Activated naive CD8-positive, alpha-beta T cell treated with anti-CD3 and anti-CD28 coated beads, Interleukin-2, amount 10 ng/mL, durations not matched to agents 7 days and 5 days (primary cell): Measurements from ENCODE around the gene L2HGDH. TPM values are rescaled to one million over a fixed set of nuclear protein-coding genes. Genes with fewer than 3 reads are reported as not detected.
"Not testable (repeated sequence)": the region's sequence is repeated elsewhere in the genome, so short reads cannot be mapped to it uniquely, and the experiment has no call there.

Source experiments
- ATAC-seq: fragments of 150-1000 bp; cut with Tn5 transposase; one replicate; pipeline ENCODE4 v1.10.0; 2021; ENCODE audit warnings: low read depth, moderate library complexity
- POLR2A ChIA-PET: fragments of 350-600 bp; sonication (Branson Sonifier 250); formaldehyde crosslinking; loops from one replicate; lab custom pipeline; 2021; ENCODE audit warnings: antibody characterized with exemption; lab: Charles Lee
- DNase-seq: peaks from one replicate; pipeline ENCODE4 v3.0.0; 2021
- H3K27ac Mint-ChIP-seq: one replicate; pipeline ENCODE4 v1.8.0; 2022; ENCODE audit warnings: mild to moderate bottlenecking, mixed read lengths
- H3K27me3 Mint-ChIP-seq: one replicate; pipeline ENCODE4 v1.8.0; 2022; ENCODE audit warnings: mild to moderate bottlenecking, moderate library complexity, mixed read lengths
- H3K36me3 Mint-ChIP-seq: one replicate; pipeline ENCODE4 v1.8.0; 2021; ENCODE audit warnings: mild to moderate bottlenecking, mixed read lengths
- H3K4me1 Mint-ChIP-seq: one replicate; pipeline ENCODE4 v1.8.0; 2021; ENCODE audit warnings: mixed read lengths
- H3K4me3 Mint-ChIP-seq: one replicate; pipeline ENCODE4 v1.8.0; 2022; ENCODE audit warnings: mild to moderate bottlenecking, moderate library complexity, mixed read lengths
- H3K9me3 Mint-ChIP-seq: one replicate; pipeline ENCODE4 v1.8.0; 2021; ENCODE audit warnings: mixed read lengths
- total RNA-seq, 2 experiments: library from RNA; stranded (reverse); gene quantifications; one replicate each; pipeline ENCODE4 v1.2.3, GENCODE V29; 2021

Gene L2HGDH
- 10 to 100 TPM; 11.5 to 12.1 TPM for total RNA-seq

DNA sequence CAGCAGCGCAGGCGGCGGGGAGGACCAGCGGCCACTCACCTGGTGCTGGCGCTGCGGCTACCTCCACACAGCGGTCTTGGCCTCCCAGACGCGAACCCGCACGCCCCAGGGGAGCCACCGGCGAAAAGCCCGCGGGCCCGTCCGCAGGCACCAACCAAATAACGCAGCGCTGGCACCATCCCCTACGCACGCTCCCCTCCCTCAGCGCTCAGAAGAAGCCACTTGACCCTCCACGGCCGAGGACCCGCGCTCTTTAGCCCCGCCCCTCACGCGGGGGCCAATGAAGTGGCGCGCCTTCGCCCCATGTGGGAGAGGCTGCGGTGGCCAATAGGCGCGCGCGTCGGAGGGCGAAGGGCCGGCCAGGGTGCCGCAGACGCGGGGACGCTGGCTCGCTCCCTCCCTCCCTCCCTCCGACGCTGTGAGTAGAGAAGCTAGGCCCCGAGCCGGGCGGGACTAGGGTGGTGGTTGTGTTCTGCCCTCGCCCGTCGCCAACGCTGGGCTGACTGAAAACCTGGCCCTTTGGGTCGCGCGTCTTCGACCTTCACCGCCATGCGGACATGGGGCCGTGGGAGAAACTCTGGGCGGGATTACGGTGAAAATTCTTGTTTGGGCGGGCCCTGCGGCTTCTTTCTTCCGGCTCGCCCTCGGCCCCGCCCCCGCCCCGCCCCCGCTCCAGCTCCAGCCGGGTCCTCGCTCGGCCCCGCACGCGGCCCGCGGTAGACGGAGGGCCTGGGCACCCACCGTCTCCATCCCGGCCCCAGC is at the start of gene L2HGDH, which contains the start of gene DMAC2L:
Gene L2HGDH (minus strand): TSS at position 258 of the 762 bp plus-strand sequence. CDS start 79 bp downstream, at position 179.
Gene DMAC2L (plus strand): TSS at position 353 of the 762 bp plus-strand sequence. CDS start 9,164 bp downstream, outside the sequence.
- peak; percentile 90 for ATAC-seq
- Mint-ChIP-seq H3K4me3 (peak within 1 kb of the TSS; percentile 92), H3K9me3 (peaks cover 2% of the 10 kb centered on the region), H3K27me3 (no peaks in the 10 kb centered on the region), H3K27ac (peak within 1 kb of the TSS; percentile 95), H3K36me3 (peaks cover 27% of the 10 kb centered on the region), H3K4me1 (peaks cover 26% of the 10 kb centered on the region)
- POLR2A ChIA-PET: interaction anchor here (0.6 to 2.3 kb wide), 8 partner anchors 9 to 619 kb away, joined by 3 to 13 read pairs (median 4); partner anchors contain the start of genes ATL1, KLHDC1, KLHDC2 and SOS2
- DNase-seq: peak; percentile 94

DNA sequence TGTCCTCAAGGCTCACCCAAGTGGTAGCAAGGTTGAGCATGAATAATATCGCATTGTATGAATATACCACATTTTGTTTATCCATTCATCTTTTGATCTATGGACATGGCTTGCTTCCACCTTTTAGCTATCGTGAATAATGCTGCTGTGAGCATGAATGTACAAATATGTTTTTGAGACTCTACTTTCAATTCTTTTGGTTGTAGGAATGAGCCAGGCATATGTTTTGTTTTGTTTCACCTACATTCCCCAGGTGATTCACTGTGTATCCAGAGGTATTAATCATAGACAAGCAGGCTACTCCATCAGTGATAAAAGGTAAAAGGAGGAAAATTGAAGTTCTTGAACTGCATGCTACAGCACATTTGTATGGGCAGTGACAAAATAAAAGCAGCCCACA is 48.8 kb upstream of the L2HGDH start:
- H3K27me3 Mint-ChIP-seq: no peaks in the 10 kb centered on the region
- POLR2A ChIA-PET: no interaction called here
- no peak overlapping the region for H3K27ac Mint-ChIP-seq
- H3K4me1 Mint-ChIP-seq: peaks cover 23% of the 10 kb centered on the region
- DNase-seq (no peak), ATAC-seq (no peak)
- no peak overlapping the region for H3K4me3 Mint-ChIP-seq
- peaks cover 3% of the 10 kb centered on the region for H3K9me3 Mint-ChIP-seq
- H3K36me3 Mint-ChIP-seq: peaks cover 44% of the 10 kb centered on the region

DNA sequence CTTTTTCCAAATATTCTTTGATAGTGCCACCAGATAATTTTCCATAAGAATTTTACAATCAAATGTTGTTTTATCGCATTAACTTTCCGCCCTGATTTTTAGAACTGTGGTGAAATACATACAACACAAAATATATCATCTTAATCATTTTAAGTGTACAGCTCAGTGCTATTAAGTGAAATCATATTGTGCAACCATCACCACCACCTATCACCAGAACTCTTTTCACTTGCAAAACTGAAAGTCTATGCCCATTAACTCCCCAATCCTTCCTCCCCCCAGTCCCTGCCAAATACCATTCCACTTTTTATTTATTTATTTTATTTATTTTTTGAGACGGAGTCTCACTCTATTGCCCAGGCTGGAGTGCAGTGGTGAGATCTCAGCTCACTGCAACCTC is 48.1 kb upstream of the L2HGDH start:
- Mint-ChIP-seq H3K4me1 (peaks cover 25% of the 10 kb centered on the region), H3K4me3 (no peak overlapping the region), H3K9me3 (peaks cover 3% of the 10 kb centered on the region), H3K36me3 (peaks cover 47% of the 10 kb centered on the region), H3K27ac (no peak overlapping the region), H3K27me3 (no peaks in the 10 kb centered on the region)
- ATAC-seq: no peak
- DNase-seq: no peak
- POLR2A ChIA-PET: no interaction called here

DNA sequence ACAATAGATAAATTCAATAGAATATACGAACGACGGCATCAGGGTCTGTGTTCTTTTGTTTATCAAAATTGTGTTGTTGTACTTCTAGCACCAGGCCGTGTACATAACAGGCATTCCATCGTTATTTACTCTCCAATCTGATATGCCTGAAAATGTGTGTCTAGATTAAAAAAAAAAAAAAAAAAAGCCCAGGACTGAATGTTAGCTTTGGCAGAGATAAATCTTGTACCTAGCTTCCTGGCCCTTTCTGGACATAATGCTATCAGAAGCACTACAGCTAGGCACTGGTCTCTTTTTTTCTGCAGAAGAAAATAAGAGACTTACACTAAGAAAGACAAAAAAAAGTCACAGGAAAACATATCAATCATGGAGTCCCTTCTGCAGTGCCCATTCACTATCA is 47.6 kb upstream of the L2HGDH start:
- peaks cover 3% of the 10 kb centered on the region for H3K9me3 Mint-ChIP-seq
- ATAC-seq (no peak), DNase-seq (no peak)
- peaks cover 47% of the 10 kb centered on the region for H3K36me3 Mint-ChIP-seq
- POLR2A ChIA-PET: no interaction called here
- H3K4me1 Mint-ChIP-seq: peaks cover 23% of the 10 kb centered on the region
- no peaks in the 10 kb centered on the region for H3K27me3 Mint-ChIP-seq
- H3K4me3 Mint-ChIP-seq: no peak overlapping the region
- H3K27ac Mint-ChIP-seq: no peak overlapping the region

DNA sequence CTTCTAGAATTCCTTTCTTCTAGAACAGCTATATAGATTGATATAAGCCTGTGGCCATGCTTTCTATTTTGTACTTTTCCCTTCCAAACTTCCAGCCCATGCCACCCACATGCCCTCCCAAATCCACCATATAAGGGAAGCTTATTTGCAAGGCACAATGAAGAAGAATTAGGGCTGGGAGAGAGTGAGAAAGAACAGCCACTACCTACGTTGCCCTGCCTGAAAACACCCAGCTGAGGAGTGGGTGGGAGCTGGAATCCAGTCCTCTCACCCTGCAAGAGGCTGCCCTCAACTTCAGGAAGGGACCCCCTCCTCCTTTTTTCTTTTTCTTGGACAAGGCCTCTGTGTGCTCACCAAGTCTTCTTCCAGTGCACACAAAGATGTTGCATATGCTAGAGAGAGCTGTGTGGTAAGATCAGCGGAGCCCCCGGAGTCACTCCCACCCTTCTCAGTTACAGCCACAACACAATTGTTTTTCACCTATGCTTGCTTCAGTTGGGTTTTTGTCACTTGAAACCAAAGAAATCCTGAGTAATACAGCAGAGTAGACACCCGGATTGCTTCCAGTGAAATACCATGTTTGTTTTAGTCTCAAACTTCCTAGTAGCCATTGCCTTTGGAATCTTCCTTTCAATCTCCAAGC is 45.8 kb upstream of the L2HGDH start:
- POLR2A ChIA-PET: interaction anchor here (1.2 kb wide), 1 partner anchor 67 kb away, joined by 3 read pairs; no protein-coding TSS in a partner anchor
- no peak for ATAC-seq
- Mint-ChIP-seq H3K4me1 (peaks cover 15% of the 10 kb centered on the region), H3K27ac (peak overlapping the region; percentile 27), H3K27me3 (no peaks in the 10 kb centered on the region), H3K36me3 (peaks cover 48% of the 10 kb centered on the region), H3K4me3 (no peak overlapping the region), H3K9me3 (peaks cover 3% of the 10 kb centered on the region)
- DNase-seq: no peak

DNA sequence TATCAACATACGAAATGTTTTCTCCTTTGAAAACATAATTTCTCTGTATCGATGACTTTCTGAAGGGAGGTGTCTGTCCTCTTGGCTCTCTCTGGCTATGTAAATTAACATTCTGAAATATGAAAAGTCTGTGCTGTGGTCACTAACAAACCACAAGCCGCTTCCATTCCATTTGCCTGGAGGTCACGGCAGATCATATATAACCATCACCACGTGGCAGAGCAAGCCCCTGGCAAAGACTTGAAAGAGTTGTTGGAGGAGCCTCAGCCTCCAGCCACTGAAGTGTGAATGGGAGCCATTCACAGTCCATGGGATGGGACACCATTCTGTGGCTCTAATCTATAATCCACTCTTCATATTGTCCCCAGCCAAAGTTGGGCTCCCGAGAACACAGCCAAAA is 45.1 kb upstream of the L2HGDH start:
- Mint-ChIP-seq H3K36me3 (peaks cover 41% of the 10 kb centered on the region), H3K4me1 (peaks cover 8% of the 10 kb centered on the region), H3K9me3 (no peaks in the 10 kb centered on the region), H3K27me3 (no peaks in the 10 kb centered on the region), H3K4me3 (no peak overlapping the region), H3K27ac (no peak overlapping the region)
- no peak for ATAC-seq
- POLR2A ChIA-PET: interaction anchor here (1.2 kb wide), 1 partner anchor 67 kb away, joined by 3 read pairs; no protein-coding TSS in a partner anchor
- DNase-seq: no peak

DNA sequence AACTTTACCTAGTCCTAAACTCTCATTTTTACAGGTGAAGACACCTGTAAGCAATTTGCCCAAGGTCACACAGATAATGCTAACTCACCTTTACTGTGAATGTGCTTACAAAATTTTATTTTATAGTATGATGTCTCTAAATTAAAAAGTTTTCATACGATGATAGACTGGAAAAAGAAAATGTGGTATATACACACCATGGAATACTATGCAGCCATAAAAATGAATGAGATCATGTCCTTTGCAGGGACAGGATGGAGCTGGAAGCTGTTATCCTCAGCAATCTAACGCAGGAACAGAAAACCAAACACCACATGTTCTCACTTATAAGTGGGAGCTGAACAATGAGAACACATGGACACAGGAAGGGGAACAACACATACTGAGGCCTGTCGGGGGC is 44.3 kb upstream of the L2HGDH start:
- H3K27me3 Mint-ChIP-seq, H3K4me3 Mint-ChIP-seq, H3K9me3 Mint-ChIP-seq, ATAC-seq, POLR2A ChIA-PET, H3K4me1 Mint-ChIP-seq, DNase-seq, H3K27ac Mint-ChIP-seq: not testable (repeated sequence)
- peaks cover 41% of the 10 kb centered on the region for H3K36me3 Mint-ChIP-seq

DNA sequence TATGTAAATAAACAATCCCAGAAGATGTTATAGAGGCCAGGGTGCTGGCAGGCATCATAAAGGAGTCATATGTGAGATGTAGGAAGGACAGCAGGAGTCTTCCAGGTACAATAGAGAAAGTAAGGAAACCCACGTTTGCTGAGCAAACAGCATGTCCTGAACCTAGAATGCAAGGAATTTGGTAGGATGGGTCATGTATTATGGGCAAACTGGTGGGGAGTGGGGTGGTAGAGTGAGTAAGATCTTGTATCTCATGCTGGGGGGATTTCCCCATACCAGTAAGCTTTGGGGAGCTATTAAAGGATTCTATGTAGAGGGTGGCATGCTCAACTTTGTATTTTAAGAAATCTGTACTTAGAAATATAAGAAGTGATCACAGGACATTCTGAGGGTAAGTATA is 43.7 kb upstream of the L2HGDH start:
- Mint-ChIP-seq H3K27me3 (no peaks in the 10 kb centered on the region), H3K9me3 (no peaks in the 10 kb centered on the region), H3K4me1 (peaks cover 6% of the 10 kb centered on the region), H3K36me3 (peaks cover 38% of the 10 kb centered on the region), H3K4me3 (no peak overlapping the region), H3K27ac (no peak overlapping the region)
- ATAC-seq (no peak), DNase-seq (no peak)
- POLR2A ChIA-PET: no interaction called here

DNA sequence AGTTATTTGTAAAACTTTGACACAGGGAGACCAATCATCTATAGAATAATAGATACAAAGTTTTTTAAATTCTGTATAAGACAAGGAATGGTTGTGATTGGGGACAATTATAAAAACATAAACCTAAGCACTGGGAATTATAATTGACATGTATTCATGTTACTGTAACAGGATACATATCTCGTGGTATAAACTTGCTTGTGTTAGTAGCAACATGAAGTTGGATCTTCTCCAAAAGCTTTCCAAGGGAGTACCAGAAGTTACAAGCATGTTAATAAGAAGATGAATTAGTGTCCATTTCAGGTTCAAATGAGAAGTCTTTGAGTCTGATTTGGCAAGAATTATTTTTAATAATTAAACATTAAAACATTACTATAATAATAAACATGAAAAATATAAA is 42.5 kb upstream of the L2HGDH start:
- Mint-ChIP-seq H3K27me3 (no peaks in the 10 kb centered on the region), H3K4me1 (peaks cover 5% of the 10 kb centered on the region), H3K9me3 (no peaks in the 10 kb centered on the region), H3K4me3 (no peak overlapping the region), H3K36me3 (peaks cover 34% of the 10 kb centered on the region), H3K27ac (no peak overlapping the region)
- POLR2A ChIA-PET: no interaction called here
- no peak for DNase-seq
- no peak for ATAC-seq

DNA sequence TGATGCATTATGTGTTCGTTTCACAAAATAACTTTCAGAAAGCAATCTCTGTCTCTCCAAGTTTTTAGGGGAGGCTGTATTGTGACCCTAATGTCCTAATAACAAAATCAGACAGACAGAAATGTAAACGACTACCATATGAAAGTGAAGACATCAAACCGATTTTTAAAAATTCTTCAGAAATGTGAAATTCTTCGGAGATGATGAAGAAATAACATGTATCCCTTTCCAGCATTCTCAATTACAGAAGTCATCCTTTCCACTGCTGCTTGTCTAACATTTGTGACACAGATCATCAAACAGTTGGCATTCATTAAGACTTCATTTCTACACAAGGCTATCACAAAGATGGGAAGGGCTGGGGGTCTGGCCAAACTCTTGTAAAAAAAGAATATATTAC is 41.1 kb upstream of the L2HGDH start:
- Mint-ChIP-seq H3K36me3 (peaks cover 27% of the 10 kb centered on the region), H3K4me1 (peaks cover 3% of the 10 kb centered on the region), H3K27ac (no peak overlapping the region), H3K4me3 (no peak overlapping the region), H3K27me3 (peaks cover 2% of the 10 kb centered on the region), H3K9me3 (no peaks in the 10 kb centered on the region)
- DNase-seq (no peak), ATAC-seq (no peak)
- POLR2A ChIA-PET: no interaction called here

DNA sequence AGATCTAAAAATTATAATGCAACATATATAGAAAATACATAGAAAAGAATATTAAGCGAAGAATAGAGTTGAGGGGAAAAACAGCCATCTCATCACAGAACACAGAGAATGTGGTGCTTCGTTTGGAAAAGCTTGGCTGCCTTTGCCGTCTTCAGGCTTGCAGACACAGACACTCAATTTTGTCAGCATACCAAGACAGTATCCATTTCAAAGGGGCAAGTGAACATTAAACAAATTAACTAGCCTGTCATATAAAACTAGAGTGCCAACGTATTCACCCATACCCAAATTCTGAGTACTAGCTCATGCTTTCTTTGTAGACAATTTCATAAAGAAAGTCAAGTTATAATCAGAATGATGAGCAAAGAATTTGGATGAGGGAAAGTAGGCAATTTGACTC is 40.6 kb upstream of the L2HGDH start:
- Mint-ChIP-seq H3K4me3 (no peak overlapping the region), H3K9me3 (no peaks in the 10 kb centered on the region), H3K36me3 (peaks cover 22% of the 10 kb centered on the region), H3K4me1 (peaks cover 2% of the 10 kb centered on the region), H3K27ac (no peak overlapping the region), H3K27me3 (peaks cover 2% of the 10 kb centered on the region)
- ATAC-seq (no peak), DNase-seq (no peak)
- POLR2A ChIA-PET: no interaction called here

DNA sequence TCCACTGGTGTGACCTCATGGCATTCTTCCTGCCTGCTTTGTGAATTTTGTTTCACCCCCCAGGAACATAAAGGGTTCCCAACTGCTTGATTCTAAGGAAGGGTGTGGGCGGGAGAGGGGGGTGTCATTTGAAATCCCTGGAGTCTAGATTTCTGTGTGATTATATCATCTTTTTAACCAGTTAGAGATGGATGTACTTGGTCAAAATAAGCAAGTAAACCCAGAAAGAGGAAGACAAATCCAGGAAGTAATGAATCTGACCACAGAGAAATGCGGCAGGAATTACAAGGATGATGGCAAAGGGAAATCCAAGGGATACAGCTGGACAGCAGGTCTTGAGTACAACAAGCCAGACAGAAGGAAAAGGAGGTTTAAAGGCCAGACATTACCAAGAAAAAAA is 38.9 kb upstream of the L2HGDH start:
- peaks cover 8% of the 10 kb centered on the region for H3K36me3 Mint-ChIP-seq
- POLR2A ChIA-PET: interaction anchor here (1.9 kb wide), 1 partner anchor 12 kb away, joined by 7 read pairs; no protein-coding TSS in a partner anchor
- H3K27me3 Mint-ChIP-seq: peaks cover 2% of the 10 kb centered on the region
- no peak overlapping the region for H3K4me3 Mint-ChIP-seq
- ATAC-seq: no peak
- no peak overlapping the region for H3K27ac Mint-ChIP-seq
- no peaks in the 10 kb centered on the region for H3K9me3 Mint-ChIP-seq
- peaks cover 3% of the 10 kb centered on the region for H3K4me1 Mint-ChIP-seq
- DNase-seq: no peak

DNA sequence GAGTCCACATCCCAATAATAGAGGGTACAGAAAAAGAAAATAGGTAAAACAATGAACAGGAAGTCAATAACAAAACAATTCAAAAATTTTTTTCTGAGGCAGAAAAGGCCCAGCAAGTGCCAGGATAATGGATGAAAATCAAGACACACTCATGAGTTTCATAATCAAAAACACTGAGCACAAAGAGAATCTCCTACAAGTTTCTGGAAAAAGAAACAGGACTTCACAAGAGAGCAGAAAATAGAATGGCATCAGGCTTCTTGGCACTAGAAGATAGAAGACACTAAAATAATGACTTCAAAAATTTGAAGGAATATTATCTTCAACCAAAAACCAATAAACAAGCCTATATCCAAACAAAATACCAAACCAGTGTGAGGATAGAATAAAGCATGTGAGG is 36.9 kb upstream of the L2HGDH start:
- Mint-ChIP-seq H3K4me1 (peaks cover 6% of the 10 kb centered on the region), H3K9me3 (no peaks in the 10 kb centered on the region), H3K27me3 (peaks cover 2% of the 10 kb centered on the region), H3K27ac (no peak overlapping the region), H3K36me3 (peaks cover 7% of the 10 kb centered on the region), H3K4me3 (no peak overlapping the region)
- ATAC-seq (no peak), DNase-seq (no peak)
- POLR2A ChIA-PET: no interaction called here
